Skeletal muscle tissue (tissue), 4 donors: ENCODE results near the gene ANKRD36. TPM values are rescaled to one million over a fixed set of nuclear protein-coding genes. Genes with fewer than 3 reads are reported as not detected.
"Not testable (repeated sequence)": the region's sequence is repeated elsewhere in the genome, so short reads cannot be mapped to it uniquely, and the experiment has no call there.

ENCODE experiments used
- H3K27ac ChIP-seq: one replicate; pipeline ENCODE4 v1.7.0; 2013; ENCODE audit warnings: mild to moderate bottlenecking, low read depth, low read length, inconsistent platforms
- H3K27me3 ChIP-seq, 3 donors: one replicate each; pipeline ENCODE4 v1.7.0; 2013; ENCODE audit warnings: low read length in 3 of 3; ENCODE audit not compliant: control insufficient read depth in 3 of 3, insufficient read depth in 3 of 3
- H3K36me3 ChIP-seq, 3 donors: one replicate each; pipeline ENCODE4 v1.7.0; 2013; ENCODE audit warnings: low read length in 3 of 3; ENCODE audit not compliant: control insufficient read depth in 3 of 3, insufficient read depth in 3 of 3
- H3K4me1 ChIP-seq, 3 donors: one replicate each; pipeline ENCODE4 v1.7.0; 2013; ENCODE audit warnings: low read length in 3 of 3, mild to moderate bottlenecking in 3 of 3; ENCODE audit not compliant: control insufficient read depth in 3 of 3, insufficient read depth in 3 of 3
- H3K4me3 ChIP-seq, 3 donors: one replicate each; pipeline ENCODE4 v1.7.0; 2013; ENCODE audit warnings: low read length in 3 of 3
- H3K9ac ChIP-seq, 3 donors: one replicate each; pipeline ENCODE4 v1.7.0; 2013; ENCODE audit warnings: low read length in 3 of 3, mild to moderate bottlenecking in 3 of 3, moderate library complexity in 2 of 3, low read depth in 1 of 3
- H3K9me3 ChIP-seq, 3 donors: one replicate each; pipeline ENCODE4 v1.7.0; 2013; ENCODE audit warnings: low read length in 3 of 3; ENCODE audit not compliant: control insufficient read depth in 3 of 3
- total RNA-seq: library from RNA; depleted of rRNA; stranded (reverse); fragments of >200 nt; gene quantifications from one replicate; pipeline ENCODE4 v1.2.3, GENCODE V29; 2014
- donor health status: Osteomylitis.

Gene ANKRD36
- total RNA-seq, 1 donor from 2014 or later = 25.1 TPM

GRCh38 chr2:97112320-97113049 is 468 bp upstream of the ANKRD36 start:
- Histone ChIP-seq H3K9ac (peak overlapping the region; percentile 72 to 88 (median 81)), H3K4me3 (peak overlapping the region; percentile 78 to 87 (median 81)), H3K27ac (peak overlapping the region; percentile 72)
- H3K9me3 ChIP-seq, H3K4me1 ChIP-seq, H3K27me3 ChIP-seq, H3K36me3 ChIP-seq: not testable (repeated sequence)

- peak overlapping the region; percentile 47 for H3K27ac ChIP-seq
Observed at GRCh38 chr2:97113882-97114255, 916 bp downstream of the ANKRD36 start.

GRCh38 chr2:97129090-97129489 is 16.1 kb downstream of the ANKRD36 start:
- not testable (repeated sequence) for H3K27ac ChIP-seq, H3K27me3 ChIP-seq, H3K36me3 ChIP-seq, H3K9me3 ChIP-seq, H3K4me1 ChIP-seq, H3K9ac ChIP-seq, H3K4me3 ChIP-seq

More at GRCh38 chr2:97113882-97114255, 916 bp downstream of the ANKRD36 start:
- not testable (repeated sequence) for H3K9me3 ChIP-seq, H3K4me1 ChIP-seq, H3K27me3 ChIP-seq, H3K36me3 ChIP-seq
- Histone ChIP-seq H3K4me3 (peak overlapping the region; percentile 78 to 87 (median 82)), H3K9ac (peak overlapping the region; percentile 72 to 85 (median 79))

GRCh38 chr2:97144016-97144415 is 31.1 kb downstream of the ANKRD36 start:
- H3K9me3 ChIP-seq, H3K27me3 ChIP-seq, H3K9ac ChIP-seq, H3K36me3 ChIP-seq, H3K4me3 ChIP-seq, H3K4me1 ChIP-seq: not testable (repeated sequence)
- H3K27ac ChIP-seq = peak overlapping the region; percentile 77

GRCh38 chr2:97166548-97166947 is 53.6 kb downstream of the ANKRD36 start:
- not testable (repeated sequence) for H3K4me3 ChIP-seq, H3K4me1 ChIP-seq, H3K27me3 ChIP-seq, H3K36me3 ChIP-seq, H3K9me3 ChIP-seq, H3K9ac ChIP-seq, H3K27ac ChIP-seq

GRCh38 chr2:97167938-97168337 is 55.0 kb downstream of the ANKRD36 start:
- not testable (repeated sequence) for H3K4me3 ChIP-seq, H3K36me3 ChIP-seq, H3K4me1 ChIP-seq, H3K9me3 ChIP-seq, H3K27ac ChIP-seq, H3K9ac ChIP-seq, H3K27me3 ChIP-seq

GRCh38 chr2:97168583-97168982 is 55.6 kb downstream of the ANKRD36 start:
- H3K27me3 ChIP-seq, H3K4me3 ChIP-seq, H3K9ac ChIP-seq, H3K9me3 ChIP-seq, H3K36me3 ChIP-seq, H3K4me1 ChIP-seq, H3K27ac ChIP-seq: not testable (repeated sequence)

- not testable (repeated sequence) for H3K9ac ChIP-seq, H3K27me3 ChIP-seq, H3K4me1 ChIP-seq, H3K27ac ChIP-seq, H3K4me3 ChIP-seq, H3K9me3 ChIP-seq, H3K36me3 ChIP-seq
Observed at GRCh38 chr2:97180391-97180790, 67.4 kb downstream of the ANKRD36 start.

- H3K27ac ChIP-seq, H3K9ac ChIP-seq, H3K9me3 ChIP-seq, H3K4me3 ChIP-seq, H3K27me3 ChIP-seq, H3K4me1 ChIP-seq: not testable (repeated sequence)
- H3K36me3 ChIP-seq = peaks cover 0 to 33% (median 31%) of the 10 kb centered on the region in 3 donors
Observed at GRCh38 chr2:97195349-97195748, 82.4 kb downstream of the ANKRD36 start.

- H3K9me3 ChIP-seq, H3K4me1 ChIP-seq, H3K9ac ChIP-seq, H3K27me3 ChIP-seq, H3K4me3 ChIP-seq, H3K27ac ChIP-seq: not testable (repeated sequence)
- peaks cover 0 to 32% (median 31%) of the 10 kb centered on the region in 3 donors for H3K36me3 ChIP-seq
Observed at GRCh38 chr2:97197251-97197650, 84.3 kb downstream of the ANKRD36 start.
